ENCODE measurements around the gene CNTNAP1. TPM values are rescaled to one million over a fixed set of nuclear protein-coding genes. Genes with fewer than 3 reads are reported as not detected.
"Not testable (repeated sequence)": the region's sequence is repeated elsewhere in the genome, so short reads cannot be mapped to it uniquely, and the experiment has no call there.

CNTNAP1 gene
- polyA plus RNA-seq, 1 experiment: 90.6 TPM

GRCh38 chr17:42659079-42659931, 23.0 kb upstream of the CNTNAP1 start, which contains the start of gene TUBG2:
TUBG2 (plus strand) TSS chr17:42659284; CDS start chr17:42659504, 220 bp downstream.
- no peak for TF ChIP-seq CTCF (IDR thresholded peaks at IDR 0.05; ENCODE audit: insufficient read depth, low read depth, low read length)
- DNase-seq (ENCODE audit: low read depth): no peak
- H3K27me3 ChIP-seq (ENCODE audit: control insufficient read depth, insufficient read depth, low read length): no peaks in the 10 kb centered on the region
- ChIA-PET POLR2A (no interaction called here), CTCF (interaction anchor here (0.9 to 1.6 kb wide), 6 partner anchors 15 to 81 kb away, joined by 3 to 8 read pairs (median 4); partner anchors contain the start of genes PLEKHH3 and PSMC3IP)
- peak within 1 kb of the TSS; percentile 67 for H3K4me3 ChIP-seq (ENCODE audit: low read depth, low read length)
- H3K36me3 ChIP-seq (ENCODE audit: control insufficient read depth, insufficient read depth, low read length): peaks cover 2% of the 10 kb centered on the region; the same call in 1 of the 2 replicates

- H3K27me3 ChIP-seq (ENCODE audit: control insufficient read depth, insufficient read depth, low read length); POLR2A ChIA-PET; H3K36me3 ChIP-seq (ENCODE audit: control insufficient read depth, insufficient read depth, low read length); DNase-seq (ENCODE audit: low read depth): not testable (repeated sequence)
- peak overlapping the region; percentile 67 for H3K4me3 ChIP-seq (ENCODE audit: low read depth, low read length)
- CTCF ChIA-PET: interaction anchor here (1.6 kb wide), 2 partner anchors 14 to 19 kb away, joined by 7 to 8 read pairs; no protein-coding TSS in a partner anchor
These were observed 22.4 kb upstream of the CNTNAP1 start for GRCh38 chr17:42659932-42660274.

GRCh38 chr17:42660692-42661345, 21.5 kb upstream of the CNTNAP1 start:
- TF ChIP-seq CTCF (IDR thresholded peaks at IDR 0.05; ENCODE audit: insufficient read depth, low read depth, low read length): no peak
- Histone ChIP-seq H3K36me3 (ENCODE audit: control insufficient read depth, insufficient read depth, low read length) (peaks cover 4% of the 10 kb centered on the region), H3K4me3 (ENCODE audit: low read depth, low read length) (no peak overlapping the region), H3K27me3 (ENCODE audit: control insufficient read depth, insufficient read depth, low read length) (no peaks in the 10 kb centered on the region)
- ChIA-PET POLR2A (interaction anchor here (0.5 to 0.6 kb wide), 2 partner anchors 12 to 53 kb away, joined by 3 read pairs; no protein-coding TSS in a partner anchor), CTCF (interaction anchor here (1.3 to 2.1 kb wide), 3 partner anchors 14 to 20 kb away, joined by 6 to 7 read pairs (median 6); no protein-coding TSS in a partner anchor)
- DNase-seq (ENCODE audit: low read depth): no peak

GRCh38 chr17:42665581-42666001, 16.7 kb upstream of the CNTNAP1 start:
- no peak for TF ChIP-seq CTCF (IDR thresholded peaks at IDR 0.05; ENCODE audit: insufficient read depth, low read depth, low read length)
- no peak overlapping the region for H3K4me3 ChIP-seq (ENCODE audit: low read depth, low read length)
- no peaks in the 10 kb centered on the region for H3K27me3 ChIP-seq (ENCODE audit: control insufficient read depth, insufficient read depth, low read length)
- CTCF ChIA-PET: interaction anchor here (0.6 kb wide), 1 partner anchor 9 kb away, joined by 3 read pairs; no protein-coding TSS in a partner anchor
- DNase-seq (ENCODE audit: low read depth): no peak
- POLR2A ChIA-PET: no interaction called here
- H3K36me3 ChIP-seq (ENCODE audit: control insufficient read depth, insufficient read depth, low read length): peaks cover 23% of the 10 kb centered on the region

GRCh38 chr17:42666126-42666525, 16.2 kb upstream of the CNTNAP1 start:
- H3K4me3 ChIP-seq (ENCODE audit: low read depth, low read length); POLR2A ChIA-PET; H3K27me3 ChIP-seq (ENCODE audit: control insufficient read depth, insufficient read depth, low read length); DNase-seq (ENCODE audit: low read depth): not testable (repeated sequence)
- peaks cover 28% of the 10 kb centered on the region for H3K36me3 ChIP-seq (ENCODE audit: control insufficient read depth, insufficient read depth, low read length)
- CTCF ChIA-PET: interaction anchor here (0.6 to 2.8 kb wide), 4 partner anchors 8 to 703 kb away, joined by 3 to 17 read pairs (median 4); partner anchors contain the start of gene PLEKHH3
